ENCODE results near the gene MTPN.

The MTPN gene

DNA sequence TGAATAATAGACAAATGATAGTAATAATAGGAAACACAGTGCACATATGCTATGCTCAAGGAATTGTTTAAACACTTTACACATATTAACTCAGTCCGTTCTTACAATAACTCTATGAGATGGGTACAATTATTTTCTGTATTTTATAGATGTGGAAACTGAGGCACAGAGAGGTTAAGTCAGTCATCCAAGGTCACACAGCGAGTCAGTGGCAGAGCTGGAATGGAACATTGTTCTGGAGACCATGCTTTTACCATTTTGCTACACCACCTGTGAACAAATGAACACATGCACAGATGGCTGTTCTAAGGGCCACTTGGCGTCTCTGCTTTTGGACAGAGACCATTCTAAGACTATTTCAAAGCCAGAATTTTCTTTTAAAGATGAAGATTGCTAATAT, 26.9 kb upstream of the MTPN start:
- Mint-ChIP-seq H3K9me3 (peaks cover 5% of the 10 kb centered on the region), H3K36me3 (ENCODE audit: low read depth) (peaks cover 4% of the 10 kb centered on the region), H3K4me3 (no peak overlapping the region)

GRCh38 chr7:136002802-136003201, 25.6 kb upstream of the MTPN start:
- TF ChIP-seq, protein P1, sequence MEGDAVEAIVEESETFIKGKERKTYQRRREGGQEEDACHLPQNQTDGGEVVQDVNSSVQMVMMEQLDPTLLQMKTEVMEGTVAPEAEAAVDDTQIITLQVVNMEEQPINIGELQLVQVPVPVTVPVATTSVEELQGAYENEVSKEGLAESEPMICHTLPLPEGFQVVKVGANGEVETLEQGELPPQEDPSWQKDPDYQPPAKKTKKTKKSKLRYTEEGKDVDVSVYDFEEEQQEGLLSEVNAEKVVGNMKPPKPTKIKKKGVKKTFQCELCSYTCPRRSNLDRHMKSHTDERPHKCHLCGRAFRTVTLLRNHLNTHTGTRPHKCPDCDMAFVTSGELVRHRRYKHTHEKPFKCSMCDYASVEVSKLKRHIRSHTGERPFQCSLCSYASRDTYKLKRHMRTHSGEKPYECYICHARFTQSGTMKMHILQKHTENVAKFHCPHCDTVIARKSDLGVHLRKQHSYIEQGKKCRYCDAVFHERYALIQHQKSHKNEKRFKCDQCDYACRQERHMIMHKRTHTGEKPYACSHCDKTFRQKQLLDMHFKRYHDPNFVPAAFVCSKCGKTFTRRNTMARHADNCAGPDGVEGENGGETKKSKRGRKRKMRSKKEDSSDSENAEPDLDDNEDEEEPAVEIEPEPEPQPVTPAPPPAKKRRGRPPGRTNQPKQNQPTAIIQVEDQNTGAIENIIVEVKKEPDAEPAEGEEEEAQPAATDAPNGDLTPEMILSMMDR (IDR thresholded peaks at IDR 0.05) = no peak
- no peak overlapping the region for H3K4me3 Mint-ChIP-seq
- H3K4me1 Mint-ChIP-seq = no peaks in the 10 kb centered on the region
- H3K27ac Mint-ChIP-seq = no peak overlapping the region
- peaks cover 5% of the 10 kb centered on the region for H3K9me3 Mint-ChIP-seq
- H3K27me3 Mint-ChIP-seq (ENCODE audit: low read depth, poor library complexity) = no peaks in the 10 kb centered on the region
- no peak for DNase-seq
- peaks cover 4% of the 10 kb centered on the region for H3K36me3 Mint-ChIP-seq (ENCODE audit: low read depth)

More for the DNA sequence above, 26.9 kb upstream of the MTPN start:
- H3K4me1 Mint-ChIP-seq = peaks cover 2% of the 10 kb centered on the region
- TF ChIP-seq, protein P1 (IDR thresholded peaks at IDR 0.05) = no peak
- no peak for DNase-seq
- H3K27me3 Mint-ChIP-seq (ENCODE audit: low read depth, poor library complexity) = no peaks in the 10 kb centered on the region
- no peak overlapping the region for H3K27ac Mint-ChIP-seq

GRCh38 chr7:136000288-136000913, 23.2 kb upstream of the MTPN start:
- Mint-ChIP-seq H3K27ac (no peak overlapping the region), H3K4me3 (no peak overlapping the region), H3K4me1 (no peaks in the 10 kb centered on the region), H3K36me3 (ENCODE audit: low read depth) (no peaks in the 10 kb centered on the region), H3K27me3 (ENCODE audit: low read depth, poor library complexity) (no peaks in the 10 kb centered on the region), H3K9me3 (no peaks in the 10 kb centered on the region)
- TF ChIP-seq, protein P1 (IDR thresholded peaks at IDR 0.05) = no peak
- no peak for DNase-seq

DNA sequence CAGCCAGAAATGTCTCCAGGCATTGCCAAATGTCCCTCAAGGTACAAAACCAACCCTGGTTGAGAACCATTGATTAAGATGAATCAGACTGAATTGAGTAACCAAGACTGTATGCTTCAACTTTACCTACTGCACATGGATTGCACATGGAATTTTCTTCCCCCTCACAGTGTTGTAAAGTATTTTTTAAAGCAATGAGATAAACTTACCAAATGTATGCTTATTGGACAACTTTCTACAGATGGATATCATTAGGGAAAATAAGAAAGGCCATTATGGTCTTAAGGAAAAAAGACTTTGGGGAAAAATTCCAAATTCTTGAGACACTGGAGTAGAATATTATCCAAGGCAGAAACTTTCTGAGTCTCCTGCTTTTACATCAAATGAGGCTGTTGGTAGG, 20.9 kb upstream of the MTPN start:
- Mint-ChIP-seq H3K36me3 (ENCODE audit: low read depth) (no peaks in the 10 kb centered on the region), H3K27ac (no peak overlapping the region), H3K9me3 (no peaks in the 10 kb centered on the region), H3K4me1 (no peaks in the 10 kb centered on the region), H3K4me3 (no peak overlapping the region), H3K27me3 (ENCODE audit: low read depth, poor library complexity) (peaks cover 2% of the 10 kb centered on the region)
- no peak for DNase-seq
- TF ChIP-seq, protein P1 (IDR thresholded peaks at IDR 0.05) = no peak

DNA sequence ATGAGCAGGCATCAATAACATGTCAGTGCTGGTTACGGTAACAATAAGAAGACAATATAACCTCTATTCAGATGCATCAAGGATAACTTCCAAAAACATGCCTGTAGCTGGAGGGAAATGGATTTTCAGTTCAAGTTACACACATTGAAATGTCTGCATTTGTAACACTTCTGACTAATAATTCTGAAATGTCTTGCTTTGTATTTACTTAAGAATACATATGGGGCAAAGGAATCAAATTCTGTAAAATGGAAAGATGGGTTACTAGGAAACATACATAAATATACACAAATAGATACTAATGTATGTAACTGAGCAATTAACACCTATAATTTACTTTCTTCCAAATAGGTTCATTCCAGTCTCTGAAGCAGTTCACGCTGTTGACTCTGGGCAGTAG, 18.6 kb upstream of the MTPN start:
- H3K4me3 Mint-ChIP-seq = no peak overlapping the region
- no peak for DNase-seq
- no peaks in the 10 kb centered on the region for H3K9me3 Mint-ChIP-seq
- TF ChIP-seq, protein P1 (IDR thresholded peaks at IDR 0.05) = no peak
- no peaks in the 10 kb centered on the region for H3K36me3 Mint-ChIP-seq (ENCODE audit: low read depth)
- H3K4me1 Mint-ChIP-seq = no peaks in the 10 kb centered on the region
- H3K27ac Mint-ChIP-seq = no peak overlapping the region
- peaks cover 2% of the 10 kb centered on the region for H3K27me3 Mint-ChIP-seq (ENCODE audit: low read depth, poor library complexity)

DNA sequence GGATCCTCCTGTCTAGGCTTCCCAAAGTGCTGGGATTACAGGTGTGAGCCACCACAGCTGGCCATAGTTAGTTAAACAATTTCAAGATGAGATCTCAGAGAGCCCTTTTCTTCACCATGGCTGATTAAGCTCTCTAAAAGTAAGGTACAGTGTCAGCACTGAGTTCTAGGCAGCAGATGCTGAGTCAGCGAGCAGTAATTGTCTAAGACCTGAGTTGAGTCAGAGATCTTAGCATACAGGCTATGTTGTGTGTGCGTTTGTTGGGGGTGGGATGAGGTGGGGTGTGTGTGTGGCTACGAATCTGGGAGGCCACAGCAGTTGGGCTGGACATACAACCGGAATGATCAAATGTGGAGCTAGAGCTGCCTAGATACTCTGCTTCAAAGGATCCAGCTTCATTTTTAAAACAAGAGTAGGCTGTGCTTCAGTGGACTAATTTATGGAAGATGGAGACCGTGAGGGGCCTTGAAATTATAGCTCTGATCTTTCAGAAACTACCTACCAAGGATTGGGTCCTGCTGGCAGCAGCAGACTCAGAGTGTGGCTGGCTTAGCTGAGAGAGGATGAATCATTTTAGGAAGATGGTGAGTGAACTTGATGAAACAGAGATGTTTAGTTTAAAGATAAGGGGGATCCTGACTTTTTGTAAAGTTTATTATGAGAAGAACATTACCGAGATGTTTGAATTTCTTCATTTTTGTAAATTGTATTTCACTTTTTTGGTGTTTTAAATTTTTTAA, 17.5 kb upstream of the MTPN start:
- Mint-ChIP-seq H3K27me3 (ENCODE audit: low read depth, poor library complexity) (peaks cover 2% of the 10 kb centered on the region), H3K36me3 (ENCODE audit: low read depth) (no peaks in the 10 kb centered on the region), H3K4me1 (no peaks in the 10 kb centered on the region), H3K9me3 (no peaks in the 10 kb centered on the region), H3K4me3 (no peak overlapping the region), H3K27ac (no peak overlapping the region)
- DNase-seq = no peak
- TF ChIP-seq, protein P1 (IDR thresholded peaks at IDR 0.05) = no peak

All from nephron progenitor cell (in vitro differentiated cells).